GM21786 (cell line): ENCODE data around the gene PTPRA.
"Not testable (repeated sequence)": the region's sequence is repeated elsewhere in the genome, so short reads cannot be mapped to it uniquely, and the experiment has no call there.

Experiments
- ATAC-seq: cut with Tn5 transposase; IDR thresholded peaks from one replicate; pipeline ENCODE4 v1.9.1; 2021; ENCODE audit not compliant: unreplicated experiment

PTPRA gene

DNA sequence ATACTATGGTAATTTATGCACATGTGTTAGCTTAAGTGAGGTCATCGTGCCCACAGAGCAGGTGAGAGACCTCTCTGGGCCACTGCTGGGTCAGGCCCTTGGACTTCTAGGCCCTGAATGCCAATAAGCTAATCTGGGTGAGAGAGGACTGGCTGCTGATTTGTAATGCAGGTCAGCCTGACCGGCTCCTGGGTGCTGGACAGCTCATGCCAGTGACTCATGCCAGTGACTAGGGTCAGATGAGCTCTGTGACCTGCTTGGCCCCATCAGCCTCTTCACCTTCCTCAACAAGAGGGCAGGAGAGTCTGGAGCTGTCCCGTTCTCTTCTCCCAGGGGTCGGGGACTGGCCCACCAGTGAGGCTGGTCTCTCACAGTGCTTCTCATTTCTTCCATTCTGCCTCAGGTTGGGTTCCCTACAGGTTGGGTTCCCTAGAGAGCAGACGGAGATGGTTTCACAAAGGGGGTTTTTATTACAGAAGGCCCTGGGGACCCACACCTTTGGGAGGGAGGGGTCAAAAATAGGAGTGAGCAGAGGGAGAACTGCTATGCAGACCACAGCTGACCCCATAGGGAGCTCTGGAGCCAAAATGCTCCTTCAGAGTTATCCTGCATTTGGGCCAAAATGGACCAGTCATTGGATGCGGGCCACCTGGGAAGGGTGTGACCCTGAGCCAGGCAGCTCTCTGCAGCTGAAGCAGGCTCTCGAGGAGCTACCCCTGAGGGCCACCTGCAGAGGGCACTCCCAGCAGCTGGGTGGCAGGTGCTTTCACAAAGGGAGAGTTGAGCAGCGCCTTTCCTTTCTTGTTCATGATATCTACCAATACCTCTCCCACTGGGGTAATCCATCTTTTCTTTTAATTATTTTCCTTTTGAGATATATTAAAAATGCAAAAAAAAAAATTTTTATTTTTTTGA, 196.0 kb downstream of the PTPRA start:
- ATAC-seq: no peak

DNA sequence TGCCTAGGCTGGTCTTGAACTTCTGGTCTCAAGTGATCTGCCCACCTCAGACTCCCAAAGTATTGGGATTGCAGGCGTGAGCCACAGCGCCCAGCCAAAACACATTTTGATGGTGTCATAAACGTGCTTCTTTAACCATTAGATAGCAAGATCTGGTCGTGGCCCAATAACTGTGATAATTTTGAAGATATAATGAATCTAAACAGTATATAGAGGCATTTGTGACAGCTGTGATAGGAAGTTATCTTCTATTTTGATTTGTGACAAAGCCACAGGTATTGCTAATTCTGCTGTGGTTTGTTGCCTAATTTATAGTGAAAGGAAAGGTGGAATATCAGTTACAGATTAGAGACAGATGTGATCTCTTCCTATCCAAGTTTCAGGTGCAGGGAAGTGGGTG, 197.4 kb downstream of the PTPRA start:
- no peak for ATAC-seq

DNA sequence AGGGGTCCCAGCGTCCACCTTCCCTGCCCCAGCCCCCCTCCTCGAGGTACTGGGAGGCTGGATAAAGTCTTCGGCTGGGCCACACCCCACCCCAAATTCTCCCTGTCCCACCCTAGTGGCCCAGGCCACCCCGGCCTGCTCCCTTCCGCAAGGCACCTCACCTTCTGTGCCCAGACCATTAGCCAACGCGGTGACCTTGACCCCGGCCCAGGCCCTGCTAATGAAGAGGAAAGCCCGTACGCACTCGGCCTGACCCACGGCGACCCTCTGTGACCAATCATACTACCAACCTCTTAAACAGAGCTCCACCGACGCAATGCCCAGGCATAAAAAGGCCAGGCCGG, 198.0 kb downstream of the PTPRA start:
- ATAC-seq: no peak

DNA sequence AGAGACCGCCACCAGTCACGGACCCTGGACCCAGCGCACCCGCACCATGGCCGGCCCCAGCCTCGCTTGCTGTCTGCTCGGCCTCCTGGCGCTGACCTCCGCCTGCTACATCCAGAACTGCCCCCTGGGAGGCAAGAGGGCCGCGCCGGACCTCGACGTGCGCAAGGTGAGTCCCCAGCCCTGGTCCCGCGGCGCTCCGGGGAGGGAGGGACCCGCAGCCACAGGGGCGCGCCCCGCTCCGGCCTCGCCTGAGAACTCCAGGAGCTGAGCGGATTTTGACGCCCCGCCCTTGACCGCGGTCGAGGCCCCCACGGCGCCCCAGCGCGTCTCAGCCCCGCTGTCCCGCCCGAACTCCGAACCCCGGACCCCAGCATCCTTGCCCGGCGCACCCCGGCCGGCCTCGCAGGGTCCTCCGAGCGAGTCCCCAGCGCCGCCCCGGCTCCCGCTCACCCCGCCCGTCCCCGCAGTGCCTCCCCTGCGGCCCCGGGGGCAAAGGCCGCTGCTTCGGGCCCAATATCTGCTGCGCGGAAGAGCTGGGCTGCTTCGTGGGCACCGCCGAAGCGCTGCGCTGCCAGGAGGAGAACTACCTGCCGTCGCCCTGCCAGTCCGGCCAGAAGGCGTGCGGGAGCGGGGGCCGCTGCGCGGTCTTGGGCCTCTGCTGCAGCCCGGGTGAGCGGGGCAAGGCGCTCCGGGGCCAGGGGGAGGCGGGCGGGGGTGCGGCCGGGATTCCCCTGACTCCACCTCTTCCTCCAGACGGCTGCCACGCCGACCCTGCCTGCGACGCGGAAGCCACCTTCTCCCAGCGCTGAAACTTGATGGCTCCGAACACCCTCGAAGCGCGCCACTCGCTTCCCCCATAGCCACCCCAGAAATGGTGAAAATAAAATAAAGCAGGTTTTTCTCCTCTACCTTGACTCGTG, 198.6 kb downstream of the PTPRA start, which contains the start of gene OXT:
TSS of gene OXT (plus strand) at position 11 of the 920 bp plus-strand sequence. CDS start at position 47, 36 bp downstream.
- ATAC-seq: no peak

DNA sequence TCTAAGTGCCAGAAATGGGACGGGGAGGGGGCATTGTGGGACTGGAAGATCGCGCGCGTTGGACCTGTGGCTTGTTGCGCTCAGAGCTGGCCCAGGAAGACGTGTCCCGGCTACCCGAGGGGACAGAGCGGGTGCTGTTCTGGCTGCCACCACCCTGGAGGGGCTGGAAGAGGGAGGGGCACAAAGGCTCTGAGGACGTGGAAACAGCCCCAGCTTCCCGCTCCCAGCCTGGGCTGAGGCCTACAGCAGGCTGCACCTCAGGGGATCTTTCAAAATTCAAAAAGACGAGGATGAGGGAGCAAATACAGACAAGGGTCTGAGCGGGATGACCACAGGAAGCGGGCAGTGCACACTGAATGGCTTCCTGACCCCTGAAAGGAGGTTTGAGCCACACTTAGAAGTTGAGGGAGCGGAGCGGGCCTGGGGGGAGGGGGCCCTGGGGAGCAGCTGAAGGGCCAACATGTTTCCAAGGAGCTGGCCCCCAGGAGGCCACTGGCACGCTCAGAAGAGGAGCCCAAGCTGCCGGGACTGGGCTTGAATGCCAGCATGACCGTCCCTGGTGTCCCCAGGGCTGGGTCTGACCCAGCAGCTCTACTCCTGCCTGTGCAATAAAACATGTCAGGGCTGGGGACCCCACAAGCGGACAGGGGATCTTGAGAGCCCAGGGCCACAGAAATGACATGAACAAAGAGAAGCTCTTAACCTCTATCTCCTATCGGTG, 199.4 kb downstream of the PTPRA start:
- no peak for ATAC-seq

DNA sequence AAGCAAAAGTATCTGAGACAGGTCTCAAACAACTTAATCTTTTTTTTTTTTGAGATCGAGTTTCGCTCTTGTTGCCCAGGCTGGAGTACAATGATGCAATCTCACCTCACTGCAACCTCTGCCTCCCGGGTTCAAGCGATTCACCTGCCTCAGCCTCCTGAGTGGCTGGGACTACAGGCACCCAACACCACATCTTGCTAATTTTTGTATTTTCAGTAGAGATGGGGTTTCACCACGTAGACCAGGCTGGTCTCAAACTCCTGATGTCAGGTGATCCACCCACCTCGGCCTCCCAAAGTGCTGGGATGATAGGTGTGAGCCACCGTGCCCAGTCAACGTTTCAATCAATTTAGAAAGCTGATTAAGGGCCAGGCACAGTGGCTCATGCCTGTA, 200.0 kb downstream of the PTPRA start:
- not testable (repeated sequence) for ATAC-seq

DNA sequence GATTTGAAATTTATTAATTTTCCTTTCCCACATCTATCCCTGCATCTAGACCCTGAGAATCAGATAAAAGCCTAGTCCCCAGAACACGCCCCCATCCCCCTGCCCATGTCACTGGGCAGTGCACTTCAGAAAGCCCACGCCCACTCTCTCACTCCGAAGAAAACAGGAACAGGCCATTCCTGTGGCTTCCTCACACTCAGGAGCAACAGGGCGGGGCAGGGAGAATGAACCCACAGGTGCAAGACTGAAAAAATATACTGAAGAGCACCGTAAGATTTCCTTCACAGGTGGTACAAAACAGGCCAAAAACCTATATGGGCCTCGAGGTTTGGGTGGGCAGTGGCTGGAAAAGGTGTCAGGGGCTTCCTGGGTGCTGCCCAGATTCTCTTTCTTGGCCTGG, 201.5 kb downstream of the PTPRA start:
- ATAC-seq: no peak

DNA sequence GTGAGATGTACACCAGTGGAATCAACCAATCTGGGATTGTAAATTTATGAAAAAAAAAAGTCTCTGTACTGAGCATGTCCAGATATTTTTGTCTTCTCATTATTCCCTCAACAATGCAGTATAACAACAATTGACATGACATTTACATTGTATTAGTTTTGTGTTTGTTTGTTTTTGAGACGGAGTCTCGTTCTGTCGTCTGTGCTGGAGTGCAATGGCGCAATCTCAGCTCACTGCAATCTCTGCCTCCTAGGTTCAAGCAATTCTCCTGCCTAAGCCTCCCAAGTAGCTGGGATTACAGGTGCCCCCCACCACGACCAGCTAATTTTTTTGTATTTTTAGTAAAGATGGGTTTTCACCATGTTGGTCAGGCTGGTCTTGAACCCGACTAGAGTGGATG, 202.0 kb downstream of the PTPRA start:
- ATAC-seq: not testable (repeated sequence)

DNA sequence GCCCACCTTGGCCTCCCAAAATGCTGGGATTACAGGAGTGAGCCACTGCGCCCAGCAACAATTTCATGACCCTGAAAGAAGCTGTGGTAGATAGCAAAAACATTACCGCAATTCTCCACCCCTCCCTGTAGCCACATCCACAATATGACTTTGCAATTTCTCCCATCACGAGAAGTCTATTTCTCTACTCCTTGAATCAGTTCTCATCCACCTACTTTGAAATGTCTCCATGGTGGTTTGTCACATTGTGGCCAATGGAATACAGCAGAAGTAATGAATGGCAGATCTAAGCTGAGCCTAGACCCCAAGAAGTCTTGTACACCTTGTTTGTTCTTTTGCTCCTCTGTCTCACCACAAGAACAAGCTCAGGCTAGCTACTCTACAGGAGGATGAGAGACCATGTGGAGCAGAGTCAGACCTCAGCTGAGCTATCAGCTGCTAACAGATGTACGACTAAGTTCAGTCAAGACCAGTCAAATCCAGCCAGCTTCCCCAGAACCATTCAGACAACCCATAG, 204.4 kb downstream of the PTPRA start:
- no peak for ATAC-seq

DNA sequence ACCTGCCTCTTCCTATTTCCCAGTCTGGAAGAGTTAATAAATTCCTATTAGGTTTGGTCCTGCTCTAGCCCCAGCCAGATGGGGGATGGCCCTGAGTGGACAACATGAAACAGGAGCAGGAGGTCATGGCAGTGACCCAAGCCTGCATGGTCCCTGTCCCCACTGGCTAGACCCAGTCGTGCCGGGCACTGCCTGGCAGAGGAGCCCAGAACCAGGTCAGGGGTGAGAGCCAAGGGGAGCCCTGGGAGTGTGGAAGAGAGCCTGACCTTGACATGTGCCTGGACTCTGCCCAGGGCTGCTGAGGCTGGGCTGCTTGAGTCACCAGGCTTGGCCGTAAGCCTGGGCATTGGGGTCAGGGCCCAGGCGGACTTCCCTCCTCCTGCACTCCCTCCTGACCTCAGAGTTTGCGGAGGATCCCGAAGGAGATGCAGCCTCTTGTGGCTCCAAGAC, 207.7 kb downstream of the PTPRA start:
- ATAC-seq: no peak

DNA sequence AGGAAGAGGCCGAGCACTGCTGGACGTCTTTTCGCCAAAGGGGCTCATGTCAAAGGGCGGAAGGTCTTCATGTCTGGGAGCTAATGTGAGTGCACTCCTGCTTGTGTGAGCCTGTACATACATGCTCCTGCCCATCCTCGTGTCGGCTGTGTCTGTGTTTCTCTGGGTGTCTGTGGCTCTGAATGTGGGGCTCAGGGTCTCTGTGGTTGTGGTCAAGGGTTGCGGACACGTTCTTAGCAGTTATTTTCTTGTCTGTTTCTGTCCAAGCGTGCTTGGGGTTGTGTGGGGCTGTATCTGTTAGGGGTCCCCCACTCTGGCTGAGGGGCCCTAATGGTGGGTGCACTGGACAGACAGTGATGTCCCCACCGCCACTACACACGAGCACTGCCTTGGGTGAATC, 208.4 kb downstream of the PTPRA start:
- ATAC-seq: no peak

DNA sequence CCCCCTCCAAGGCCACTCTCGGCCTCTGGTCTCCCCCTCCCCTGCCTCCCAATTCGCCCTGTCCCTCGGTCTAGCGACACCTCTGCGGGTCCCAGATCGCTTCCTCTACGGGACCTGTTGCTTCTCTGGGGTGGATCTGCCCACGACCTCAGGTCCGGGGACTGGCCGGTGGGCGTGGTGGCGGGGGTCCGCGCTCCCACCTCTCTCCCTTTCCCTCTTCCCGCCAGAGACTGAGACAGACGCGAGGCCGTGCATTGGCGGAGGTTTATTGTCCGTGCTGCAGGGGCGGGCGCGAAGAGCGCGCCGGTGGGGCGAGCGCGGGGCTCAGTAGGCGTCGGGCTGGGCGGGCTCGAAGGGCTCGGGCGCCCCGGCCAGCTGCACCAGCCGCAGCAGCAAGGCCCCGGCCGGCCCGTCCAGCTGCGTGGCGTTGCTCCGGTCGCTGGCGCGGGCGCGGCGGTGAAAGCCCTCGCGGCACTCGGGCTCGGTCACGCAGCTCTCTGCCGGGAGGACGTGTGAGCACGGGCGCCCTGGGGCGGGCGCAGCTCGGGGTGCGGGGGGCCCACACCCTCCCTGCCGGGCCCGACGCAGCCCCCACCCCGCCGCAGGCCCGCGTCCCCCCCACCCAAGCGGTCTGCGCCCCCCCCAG, 209.1 kb downstream of the PTPRA start:
- ATAC-seq: no peak

DNA sequence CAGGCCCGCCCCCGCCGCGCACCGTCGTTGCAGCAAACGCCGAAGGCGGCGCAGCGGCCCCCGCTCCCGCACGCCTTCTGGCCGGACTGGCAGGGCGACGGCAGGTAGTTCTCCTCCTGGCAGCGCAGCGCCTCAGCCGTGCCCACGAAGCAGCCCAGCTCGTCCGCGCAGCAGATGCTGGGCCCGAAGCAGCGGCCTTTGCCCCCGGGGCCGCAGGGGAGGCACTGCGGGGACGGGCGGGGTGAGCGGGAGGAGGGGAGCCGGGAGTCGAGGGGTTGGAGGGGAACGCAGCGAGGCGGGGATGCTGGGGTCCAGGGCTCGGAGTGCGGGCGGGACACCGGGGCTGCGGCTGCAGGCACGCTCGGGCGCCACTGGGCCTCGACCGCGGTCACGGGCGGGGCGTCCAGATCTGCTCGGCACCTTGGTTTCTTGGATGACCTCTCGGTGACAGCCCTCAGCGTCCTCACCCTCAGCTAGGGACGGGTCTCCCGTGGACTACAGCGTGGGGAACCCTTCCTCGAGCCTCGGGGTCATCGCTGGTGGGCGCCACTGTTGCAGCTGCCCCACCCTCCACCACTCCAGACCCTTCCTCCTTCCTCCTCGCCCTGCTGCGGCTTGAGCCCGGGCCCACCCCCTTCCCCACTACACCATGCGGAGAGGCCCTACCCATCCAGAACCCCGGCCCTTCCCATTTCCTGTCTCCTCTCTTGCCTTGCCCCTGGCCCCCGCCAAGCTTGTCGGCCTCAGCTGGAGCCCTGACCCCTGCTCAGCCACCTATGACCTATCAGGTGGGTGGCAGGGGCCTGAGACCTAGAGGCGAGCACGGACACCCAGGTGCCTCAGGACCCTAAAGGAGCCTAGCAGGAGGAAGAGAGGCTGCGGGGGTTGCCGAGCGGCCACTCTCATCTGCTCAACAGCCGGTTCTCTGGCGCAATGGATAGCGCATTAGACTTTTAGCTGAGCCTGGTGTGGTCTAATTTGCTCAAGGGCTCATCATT, 210.0 kb downstream of the PTPRA start:
- ATAC-seq: no peak

DNA sequence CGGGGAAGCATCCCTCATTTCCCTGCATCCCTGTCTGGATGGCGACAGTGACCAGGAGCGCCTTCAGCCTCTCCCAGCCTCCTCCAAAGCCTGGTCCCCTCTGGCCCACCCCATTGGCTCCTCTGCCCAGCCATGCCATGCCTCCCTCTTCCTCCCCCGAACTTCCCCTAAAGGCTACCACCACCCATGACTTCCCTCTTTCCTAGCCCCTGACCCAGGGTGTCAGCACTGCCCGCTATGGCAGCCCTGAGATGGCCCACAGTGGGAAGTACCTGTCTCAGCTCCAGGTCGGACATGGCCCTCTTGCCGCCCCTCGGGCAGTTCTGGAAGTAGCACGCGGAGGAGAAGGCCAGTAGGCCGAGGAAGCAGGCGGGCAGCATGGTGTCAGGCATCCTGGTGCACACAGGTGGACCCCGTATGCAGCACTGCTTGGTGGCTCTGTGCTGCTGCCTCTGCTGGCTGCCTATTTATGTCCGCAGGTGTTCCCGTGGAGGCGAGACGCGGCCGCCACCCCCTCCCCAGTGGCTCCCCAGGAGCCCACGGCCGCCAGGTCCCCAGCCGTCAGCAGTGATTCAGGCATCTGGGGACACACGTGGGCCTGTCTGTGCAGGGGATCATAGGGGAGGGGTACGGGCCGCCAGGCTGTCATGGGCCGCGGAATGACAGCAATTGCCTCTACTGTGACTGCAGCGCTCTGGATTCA, 211.2 kb downstream of the PTPRA start, which contains the start of gene AVP:
TSS of gene AVP (minus strand) at position 442 of the 703 bp plus-strand sequence. CDS start at position 392, 50 bp downstream.
- no peak for ATAC-seq

DNA sequence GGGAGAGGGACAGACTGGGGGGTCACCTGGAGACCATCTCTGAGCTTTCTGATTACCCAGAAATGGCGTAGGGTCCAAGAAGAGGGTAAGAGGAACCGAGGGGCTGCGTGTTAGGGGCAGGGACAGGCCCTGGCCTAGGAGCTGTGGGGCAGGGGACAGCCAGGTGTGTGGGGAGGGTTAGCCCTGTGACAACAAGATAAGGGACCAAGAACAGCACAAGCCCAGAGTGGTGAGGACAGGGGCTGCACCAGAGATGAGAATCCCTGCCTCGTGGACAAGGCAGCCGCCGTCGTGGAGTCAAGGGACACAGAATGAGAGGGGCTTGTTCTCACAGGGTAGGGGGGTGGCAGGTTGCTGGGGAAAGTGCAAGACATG, 211.7 kb downstream of the PTPRA start:
- ATAC-seq: no peak

DNA sequence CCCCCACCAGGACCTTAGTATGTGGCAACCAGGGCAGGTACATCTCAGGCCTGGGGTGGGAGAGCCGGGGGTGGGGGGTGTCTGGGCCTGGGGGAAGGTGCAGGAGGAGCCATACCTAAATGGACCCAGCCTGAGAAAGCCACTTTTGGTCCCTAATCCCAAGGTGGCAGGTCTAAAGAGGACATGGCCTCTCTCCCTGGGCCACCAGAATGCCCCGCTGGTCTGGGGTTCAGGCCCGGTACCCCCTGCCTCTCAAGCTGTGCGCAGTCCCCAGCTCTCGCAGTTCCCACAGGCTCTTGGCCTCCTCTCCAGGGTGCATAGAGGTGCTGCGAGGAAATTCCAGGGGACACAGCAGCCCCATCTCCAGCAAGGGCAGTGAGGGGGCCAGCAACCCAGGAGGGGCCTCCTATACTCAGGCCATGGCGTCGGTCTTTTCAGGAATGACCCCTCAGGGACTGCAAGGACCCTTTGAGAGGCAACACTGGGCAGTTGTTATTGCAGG, 212.3 kb downstream of the PTPRA start:
- ATAC-seq: no peak

DNA sequence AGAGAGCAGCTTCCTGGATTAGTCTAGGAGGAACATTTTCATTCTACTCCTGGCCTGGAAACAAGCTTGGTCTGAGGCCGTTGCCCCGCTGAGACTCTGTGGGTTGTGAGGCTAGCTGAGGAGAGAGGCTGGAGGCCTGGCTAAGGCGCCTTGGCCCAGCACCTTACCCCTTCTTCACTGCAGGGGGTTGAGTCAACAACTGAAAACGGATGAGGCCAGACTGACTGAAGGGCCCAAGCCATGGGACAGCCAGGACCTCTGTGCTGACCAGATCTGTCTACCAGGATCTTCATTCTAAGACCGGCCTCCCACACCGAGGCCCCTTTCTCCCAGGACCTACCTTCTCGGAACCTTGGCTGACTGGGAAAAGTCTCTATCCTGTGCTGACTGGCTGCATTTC, 214.8 kb downstream of the PTPRA start:
- no peak for ATAC-seq
